Esophagus (tissue), 2 donors: ENCODE measurements around the gene ERBB4. TPM values are rescaled to one million over a fixed set of nuclear protein-coding genes. Genes with fewer than 3 reads are reported as not detected.

Experiments
- H3K27ac ChIP-seq, 2 donors: one replicate each; pipeline ENCODE4 v1.5.1; 2013; ENCODE audit warnings: low read depth in 2 of 2, mild to moderate bottlenecking in 2 of 2, inconsistent platforms in 1 of 2, low read length in 1 of 2, moderate library complexity in 1 of 2
- H3K27me3 ChIP-seq, 2 donors: one replicate each; pipeline ENCODE4 v1.6.1; 2013; ENCODE audit warnings: low read length in 2 of 2, control low read depth in 1 of 2, mild to moderate bottlenecking in 1 of 2; ENCODE audit not compliant: insufficient read depth in 2 of 2, control insufficient read depth in 1 of 2
- H3K36me3 ChIP-seq, 2 donors: one replicate each; pipeline ENCODE4 v1.6.1; 2013; ENCODE audit warnings: low read length in 1 of 2; ENCODE audit not compliant: control insufficient read depth in 2 of 2, insufficient read depth in 2 of 2
- H3K4me1 ChIP-seq, 2 donors: one replicate each; pipeline ENCODE4 v1.6.1; 2013; ENCODE audit warnings: low read length in 1 of 2; ENCODE audit not compliant: control insufficient read depth in 2 of 2, insufficient read depth in 2 of 2
- H3K4me3 ChIP-seq, 2 donors: one replicate each; pipeline ENCODE4 v1.5.1; 2013; ENCODE audit warnings: low read length in 2 of 2, mild to moderate bottlenecking in 2 of 2, low read depth in 1 of 2, moderate library complexity in 1 of 2
- H3K9me3 ChIP-seq, 2 donors: one replicate each; pipeline ENCODE4 v1.6.1; 2013; ENCODE audit warnings: mild to moderate bottlenecking in 2 of 2, low read depth in 1 of 2, low read length in 1 of 2, moderate library complexity in 1 of 2; ENCODE audit not compliant: control insufficient read depth in 2 of 2, insufficient read depth in 1 of 2
- WGBS, 2 donors: extraction: QIAGEN DNeasy Blood & Tissue Kit; methylation state at CpG; one replicate each; pipeline ENCODE4 v1.1.7; 2013; 5-methylcytosine and 5-hydroxymethylcytosine counted together
- polyA plus RNA-seq, 2 donors: library from polyadenylated mRNA; stranded (reverse); fragments of 200-250 nt; gene quantifications; one replicate each; pipeline ENCODE4 v1.2.3, GENCODE V29; 2013
- donor health status: healthy with polysubstance abuse.
- donor health status: Bipolar disorder and iron deficiency.

The ERBB4 gene
- polyA plus RNA-seq, 2 donors, result under 0.01 to 0.06 TPM

DNA sequence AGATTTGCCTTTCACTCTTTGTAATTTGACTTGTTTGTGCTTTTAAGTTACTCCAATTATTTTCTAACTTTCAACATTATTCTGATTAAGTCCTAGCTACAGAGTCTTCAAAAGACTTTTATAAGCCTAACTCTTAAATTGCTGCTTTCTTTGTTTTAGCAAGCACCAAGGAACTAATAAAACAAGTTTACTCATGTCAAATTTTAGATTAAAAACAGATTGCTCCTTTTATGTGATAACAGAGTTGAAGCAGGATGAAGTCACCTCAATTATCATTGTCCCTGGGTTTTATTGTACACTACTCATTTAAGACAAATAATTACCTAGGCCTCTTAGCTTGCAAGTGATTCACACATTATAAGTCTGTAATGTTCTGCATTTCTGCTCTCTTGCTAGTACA is 678.4 kb downstream of the ERBB4 start:
- Histone ChIP-seq H3K4me1 (no peaks in the 10 kb centered on the region), H3K27ac (no peak overlapping the region), H3K4me3 (no peak overlapping the region), H3K27me3 (no peaks in the 10 kb centered on the region), H3K36me3 (no peaks in the 10 kb centered on the region), H3K9me3 (no peaks in the 10 kb centered on the region)

DNA sequence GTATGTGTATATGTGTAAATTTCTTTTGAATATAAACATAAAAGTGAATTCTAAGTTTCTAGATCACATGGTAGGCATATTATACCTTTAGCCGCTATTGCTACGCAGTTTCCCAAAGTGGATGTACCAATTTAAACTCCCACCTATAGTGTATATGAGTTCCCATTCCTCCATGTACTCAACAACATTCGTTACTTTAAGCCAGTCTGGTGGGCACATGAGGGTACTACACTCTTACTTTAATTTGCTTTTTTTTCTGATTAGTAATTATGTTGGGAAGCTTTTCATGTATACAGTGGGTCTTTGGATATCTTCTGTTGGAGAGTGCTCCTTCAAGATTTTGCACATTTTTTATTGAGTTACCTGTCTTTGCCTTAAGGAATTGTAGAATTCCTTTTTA is 683.8 kb downstream of the ERBB4 start:
- Histone ChIP-seq H3K4me3 (no peak overlapping the region), H3K4me1 (no peaks in the 10 kb centered on the region), H3K36me3 (no peaks in the 10 kb centered on the region), H3K27me3 (no peaks in the 10 kb centered on the region), H3K9me3 (no peaks in the 10 kb centered on the region), H3K27ac (no peak overlapping the region)
- 92 to 96% methylated on average over 3 of the region's 3 CpGs for WGBS, 2 donors

- no peaks in the 10 kb centered on the region for H3K9me3 ChIP-seq
- 51 to 53% methylated on average over 1 of the region's 1 CpG for WGBS, 2 donors
- no peaks in the 10 kb centered on the region for H3K4me1 ChIP-seq
- H3K27me3 ChIP-seq, result no peaks in the 10 kb centered on the region
- no peaks in the 10 kb centered on the region for H3K36me3 ChIP-seq
- H3K4me3 ChIP-seq, result no peak overlapping the region
- H3K27ac ChIP-seq, result no peak overlapping the region
Observed at GRCh38 chr2:211846714-211847113, 691.9 kb downstream of the ERBB4 start.

DNA sequence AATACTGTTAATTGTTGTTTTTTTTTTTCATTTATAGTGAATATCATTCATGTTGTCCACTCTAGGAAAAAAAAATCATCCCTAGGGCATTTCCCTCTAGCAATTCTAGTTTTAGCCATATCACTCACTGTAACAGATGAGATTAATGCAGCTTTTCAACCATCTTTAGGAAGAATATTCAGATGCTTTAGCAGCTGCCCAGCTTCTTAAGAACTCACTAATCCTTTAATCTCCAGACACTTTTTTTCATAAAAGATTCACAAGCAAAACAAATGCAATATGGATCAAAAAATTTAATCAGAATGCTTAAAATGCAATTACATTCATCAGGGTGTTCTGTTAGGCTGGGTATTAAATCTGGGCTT is 692.6 kb downstream of the ERBB4 start:
- H3K9me3 ChIP-seq, result no peaks in the 10 kb centered on the region
- H3K27me3 ChIP-seq, result no peaks in the 10 kb centered on the region
- H3K4me1 ChIP-seq, result no peaks in the 10 kb centered on the region
- no peak overlapping the region for H3K4me3 ChIP-seq
- no peak overlapping the region for H3K27ac ChIP-seq
- no peaks in the 10 kb centered on the region for H3K36me3 ChIP-seq

GRCh38 chr2:211845338-211846035 is 693.1 kb downstream of the ERBB4 start:
- H3K4me1 ChIP-seq, result no peaks in the 10 kb centered on the region
- H3K9me3 ChIP-seq, result no peaks in the 10 kb centered on the region
- no peaks in the 10 kb centered on the region for H3K27me3 ChIP-seq
- H3K27ac ChIP-seq, result no peak overlapping the region
- H3K36me3 ChIP-seq, result no peaks in the 10 kb centered on the region
- no peak overlapping the region for H3K4me3 ChIP-seq
- 68 to 70% methylated on average over 3 of the region's 3 CpGs for WGBS, 2 donors

DNA sequence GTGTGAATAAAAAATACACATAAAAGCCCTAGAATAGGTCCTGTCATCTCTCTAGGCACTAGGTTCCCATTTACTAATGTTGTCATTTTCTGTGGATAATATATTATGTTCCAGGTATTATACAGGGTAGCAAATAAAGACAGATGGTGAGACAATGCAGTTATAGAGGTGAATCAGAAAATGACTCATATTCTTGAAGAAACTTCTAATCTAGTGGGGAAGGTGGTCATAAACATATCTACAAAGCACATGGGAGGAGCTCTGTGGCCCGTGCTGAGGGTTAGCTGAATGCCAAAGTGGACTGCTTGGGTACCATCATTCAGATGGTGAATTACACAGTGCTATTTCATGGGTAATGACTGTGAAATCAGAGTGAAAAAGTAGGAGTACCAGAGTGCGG is 700.9 kb downstream of the ERBB4 start:
- Histone ChIP-seq H3K4me1 (no peaks in the 10 kb centered on the region), H3K4me3 (no peak overlapping the region), H3K36me3 (no peaks in the 10 kb centered on the region), H3K27ac (no peak overlapping the region), H3K9me3 (no peaks in the 10 kb centered on the region), H3K27me3 (no peaks in the 10 kb centered on the region)
- 76 to 77% methylated on average over 2 of the region's 2 CpGs for WGBS, 2 donors

DNA sequence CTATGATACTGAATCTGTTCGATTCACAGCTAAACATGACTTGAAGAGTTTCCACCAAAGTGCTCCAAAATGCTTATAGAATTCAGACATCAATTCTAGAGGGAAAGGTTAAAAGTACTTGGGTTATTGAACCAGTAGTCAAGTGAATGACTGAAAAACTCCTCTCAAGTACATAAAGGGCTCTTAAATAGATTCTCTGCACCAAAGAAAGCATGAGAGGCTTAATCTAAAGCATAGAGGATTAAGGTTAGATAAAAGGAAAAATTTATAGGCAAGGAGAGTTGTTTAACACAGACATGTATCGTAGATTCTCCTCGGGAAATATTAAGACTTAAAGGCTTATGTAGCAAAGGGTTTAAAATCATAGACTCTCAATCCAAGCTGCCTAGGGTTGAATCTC is 701.4 kb downstream of the ERBB4 start:
- Histone ChIP-seq H3K36me3 (no peaks in the 10 kb centered on the region), H3K4me3 (no peak overlapping the region), H3K4me1 (no peaks in the 10 kb centered on the region), H3K9me3 (no peaks in the 10 kb centered on the region), H3K27ac (no peak overlapping the region), H3K27me3 (no peaks in the 10 kb centered on the region)
- 54 to 63% methylated on average over 3 of the region's 3 CpGs for WGBS, 2 donors

DNA sequence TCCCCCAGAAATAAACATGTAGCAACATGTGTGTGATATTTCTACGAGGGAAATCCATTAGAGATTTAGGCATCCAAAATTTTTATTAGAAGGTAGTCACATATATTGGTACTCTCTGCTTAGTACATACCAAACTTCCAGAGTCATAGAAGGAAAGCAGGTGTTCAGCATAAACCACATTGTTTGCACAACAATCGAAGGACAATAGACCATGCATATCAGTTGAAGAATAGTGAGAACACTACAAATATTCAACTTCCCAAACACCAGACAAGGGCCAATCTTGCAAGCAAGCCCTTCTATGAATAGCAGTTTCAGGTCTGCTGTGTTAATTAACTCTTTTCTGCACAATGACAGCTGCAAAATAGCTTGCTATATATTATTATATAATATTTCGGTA is 702.2 kb downstream of the ERBB4 start:
- Histone ChIP-seq H3K4me3 (no peak overlapping the region), H3K36me3 (no peaks in the 10 kb centered on the region), H3K4me1 (no peaks in the 10 kb centered on the region), H3K27me3 (no peaks in the 10 kb centered on the region), H3K9me3 (no peaks in the 10 kb centered on the region), H3K27ac (no peak overlapping the region)
- 40 to 51% methylated on average over 3 of the region's 3 CpGs for WGBS, 2 donors

GRCh38 chr2:211835695-211836094 is 702.9 kb downstream of the ERBB4 start:
- H3K9me3 ChIP-seq, result no peaks in the 10 kb centered on the region
- 58 to 67% methylated on average over 2 of the region's 2 CpGs for WGBS, 2 donors

DNA sequence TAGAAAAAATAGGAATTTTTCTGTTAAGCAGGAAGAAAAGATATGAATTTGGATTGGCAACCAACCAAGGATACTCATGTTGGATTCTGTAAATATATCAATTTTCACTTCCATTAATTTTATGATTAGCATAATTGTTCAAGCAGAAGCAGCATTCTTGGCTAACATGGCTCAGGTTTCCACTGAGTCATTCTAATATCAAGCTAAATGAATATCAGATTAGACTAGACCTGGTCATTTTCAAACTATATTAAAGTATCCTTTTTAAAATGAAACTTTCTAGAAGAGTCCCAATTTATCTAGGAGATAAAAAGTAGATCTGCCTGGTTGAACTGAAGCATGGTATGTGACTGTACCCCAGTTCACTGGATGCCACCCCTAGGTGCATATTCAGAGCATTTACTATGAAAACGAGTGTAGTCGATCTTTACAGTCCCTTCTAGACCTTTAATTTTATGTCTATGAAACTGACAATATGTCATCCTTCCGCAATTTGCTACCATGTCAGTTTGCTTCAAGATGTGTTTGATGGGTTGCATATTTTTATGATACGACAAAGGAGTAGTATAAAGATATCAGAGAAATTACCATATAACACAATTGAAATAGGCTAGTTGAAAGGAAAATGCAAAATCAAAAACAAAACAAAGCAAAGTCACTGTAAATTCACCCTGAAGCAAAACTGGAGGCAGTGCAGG is 704.9 kb downstream of the ERBB4 start:
- Histone ChIP-seq H3K4me3 (no peak overlapping the region), H3K36me3 (no peaks in the 10 kb centered on the region), H3K4me1 (no peaks in the 10 kb centered on the region), H3K9me3 (no peaks in the 10 kb centered on the region), H3K27ac (no peak overlapping the region), H3K27me3 (no peaks in the 10 kb centered on the region)
- 85 to 88% methylated on average over 4 of the region's 4 CpGs for WGBS, 2 donors

More at GRCh38 chr2:211835695-211836094, 702.9 kb downstream of the ERBB4 start:
- Histone ChIP-seq H3K36me3 (no peaks in the 10 kb centered on the region), H3K4me1 (no peaks in the 10 kb centered on the region), H3K27me3 (no peaks in the 10 kb centered on the region), H3K27ac (no peak overlapping the region), H3K4me3 (no peak overlapping the region)
